ENCODE data around the gene TTC28. TPM values are rescaled to one million over a fixed set of nuclear protein-coding genes. Genes with fewer than 3 reads are reported as not detected.

The TTC28 gene
- total and polyA plus RNA-seq, 7 donors = 1.2 to 12.1 (median 3.5) TPM

DNA sequence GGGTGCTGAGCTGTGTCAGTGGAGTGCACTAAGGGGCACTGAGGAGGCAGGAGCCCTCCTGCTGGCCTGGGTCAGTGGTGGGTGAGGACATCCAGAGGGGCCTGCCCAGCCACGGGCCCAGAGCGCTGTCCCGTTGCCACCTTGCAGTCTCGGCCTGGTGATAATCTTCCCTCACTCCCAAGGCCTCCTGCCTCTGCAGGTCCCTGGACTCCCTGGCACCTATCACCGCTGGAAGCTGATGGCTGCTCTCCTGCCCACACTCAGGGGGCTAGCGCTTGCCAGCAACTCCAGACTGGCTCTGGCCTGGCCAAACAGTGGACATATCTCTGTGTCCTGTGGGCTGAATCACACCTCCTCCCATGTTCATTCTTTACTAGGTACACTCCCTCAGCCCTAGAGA is 674.1 kb downstream of the TTC28 start:
- no peak for TF ChIP-seq CTCF (IDR thresholded peaks at IDR 0.05)
- DNase-seq = no peak
- no peaks in the 10 kb centered on the region for H3K9me3 ChIP-seq
- ATAC-seq = no peak
- peaks cover 0 to 3% of the 10 kb centered on the region in 2 donors for H3K36me3 ChIP-seq (ENCODE audit: insufficient read depth in 1 of 2, low read depth in 1 of 2)
- 70 to 88% (median 79%) methylated on average over 6 of the region's 6 CpGs for WGBS, 3 donors
- no peaks in the 10 kb centered on the region for H3K27me3 ChIP-seq (ENCODE audit: insufficient read depth in 3 of 3, low read length in 2 of 3)
- no peak overlapping the region for H3K4me3 ChIP-seq
- intact Hi-C loops (cut with DNase I) = loop anchor here in 1 of 2 donors (10.0 kb wide), 2 partner anchors 601 to 1251 kb away; no protein-coding TSS in a partner anchor
- H3K4me1 ChIP-seq = no peaks in the 10 kb centered on the region
- no peak overlapping the region for H3K27ac ChIP-seq

GRCh38 chr22:28004021-28004420 is 675.6 kb downstream of the TTC28 start:
- Histone ChIP-seq H3K27me3 (ENCODE audit: insufficient read depth in 3 of 3, low read length in 2 of 3) (no peaks in the 10 kb centered on the region), H3K4me1 (no peaks in the 10 kb centered on the region), H3K27ac (no peak overlapping the region), H3K9me3 (no peaks in the 10 kb centered on the region), H3K36me3 (ENCODE audit: insufficient read depth in 1 of 2, low read depth in 1 of 2) (peaks cover 0 to 14% of the 10 kb centered on the region in 2 donors), H3K4me3 (no peak overlapping the region)
- no peak for TF ChIP-seq CTCF (IDR thresholded peaks at IDR 0.05)
- 94 to 98% (median 97%) methylated on average over 6 of the region's 6 CpGs for WGBS, 3 donors
- intact Hi-C loops (cut with DNase I) = loop anchor here in 1 of 2 donors (10.0 kb wide), 2 partner anchors 599 to 1249 kb away; no protein-coding TSS in a partner anchor
- no peak for ATAC-seq
- DNase-seq = no peak

DNA sequence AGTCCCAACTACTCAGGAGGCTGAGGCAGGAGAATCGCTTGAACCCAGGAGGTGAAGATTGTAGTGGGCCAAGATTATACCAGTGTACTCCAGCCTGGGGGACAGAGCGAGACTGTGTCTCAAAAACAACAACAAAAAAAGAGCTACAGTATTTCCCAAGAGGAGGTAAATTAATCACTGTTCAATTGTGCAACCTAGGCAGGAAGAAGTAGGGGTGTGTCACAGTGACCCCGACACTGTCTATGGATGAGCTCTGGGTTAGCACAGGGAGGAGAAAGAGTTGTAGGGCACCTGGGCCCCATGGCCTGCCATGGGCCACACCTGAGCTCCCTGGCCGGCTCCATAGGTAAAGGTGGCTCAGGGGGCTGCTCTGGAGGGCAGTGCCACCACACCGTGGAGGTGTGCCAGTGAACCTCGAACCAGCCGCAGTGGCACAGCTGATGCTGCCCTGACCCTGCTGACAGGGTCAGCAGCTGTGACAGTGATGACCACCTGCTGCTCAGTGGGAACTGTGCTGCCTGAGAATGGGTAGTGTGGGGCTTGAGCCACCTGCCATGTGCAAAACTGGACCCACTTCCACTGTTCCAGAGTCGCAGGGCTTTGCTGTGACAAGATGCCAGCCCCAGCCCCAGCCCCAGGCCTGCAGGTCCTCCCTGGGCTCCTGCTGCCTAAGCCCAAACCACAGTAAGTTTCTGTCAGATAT is 676.6 kb downstream of the TTC28 start:
- ATAC-seq (peak in 2 of 4 donors; percentile 29 to 44), DNase-seq (no peak)
- H3K4me1 ChIP-seq = no peaks in the 10 kb centered on the region
- no peak overlapping the region for H3K27ac ChIP-seq
- WGBS, 3 donors = 65 to 78% (median 76%) methylated on average over 7 to 8 of the region's 8 CpGs
- H3K4me3 ChIP-seq = no peak overlapping the region
- H3K36me3 ChIP-seq (ENCODE audit: insufficient read depth in 1 of 2, low read depth in 1 of 2) = peaks cover 0 to 24% of the 10 kb centered on the region in 2 donors
- intact Hi-C loops (cut with DNase I) = loop anchor here in 1 of 2 donors (10.0 kb wide), 2 partner anchors 598 to 1248 kb away; no protein-coding TSS in a partner anchor
- no peak for TF ChIP-seq CTCF (IDR thresholded peaks at IDR 0.05)
- no peaks in the 10 kb centered on the region for H3K9me3 ChIP-seq
- H3K27me3 ChIP-seq (ENCODE audit: insufficient read depth in 3 of 3, low read length in 2 of 3) = no peaks in the 10 kb centered on the region

- no peak for ATAC-seq
- Histone ChIP-seq H3K4me3 (no peak overlapping the region), H3K9me3 (no peaks in the 10 kb centered on the region), H3K4me1 (no peaks in the 10 kb centered on the region), H3K27me3 (ENCODE audit: insufficient read depth in 3 of 3, low read length in 2 of 3) (no peaks in the 10 kb centered on the region), H3K36me3 (ENCODE audit: insufficient read depth in 1 of 2, low read depth in 1 of 2) (peaks cover 0 to 32% of the 10 kb centered on the region in 2 donors), H3K27ac (no peak overlapping the region)
- TF ChIP-seq CTCF (IDR thresholded peaks at IDR 0.05) = no peak
- WGBS, 3 donors = 89 to 95% (median 91%) methylated on average over 13 of the region's 13 CpGs
- DNase-seq = no peak
- intact Hi-C loops (cut with DNase I) = loop anchor here in 1 of 2 donors (10.0 kb wide), 2 partner anchors 597 to 1247 kb away; no protein-coding TSS in a partner anchor
Observed at GRCh38 chr22:28002181-28002700, 677.4 kb downstream of the TTC28 start.

Measured in psoas muscle (tissue), 8 donors.